Stimulated activated CD8-positive, alpha-beta memory T cell treated with anti-CD3 and anti-CD28 coated beads, Interleukin-12 subunit alpha, Interleukin-12 subunit beta, amount 100 ng/mL, for 24 hours (primary cell): ENCODE measurements around the gene XRCC2.
"Not testable (repeated sequence)": the region's sequence is repeated elsewhere in the genome, so short reads cannot be mapped to it uniquely, and the experiment has no call there.

ENCODE experiments used
- DNase-seq: peaks from one replicate; pipeline ENCODE4 v3.0.0-alpha.2; 2020; ENCODE audit errors: extremely low read depth

XRCC2 gene

GRCh38 chr7:152675759-152676636, at the start of gene XRCC2:
Gene XRCC2, minus strand, starts transcription at chr7:152676141. Its CDS starts 62 bp downstream, at chr7:152676079.
- DNase-seq, result peak; percentile 85

DNA sequence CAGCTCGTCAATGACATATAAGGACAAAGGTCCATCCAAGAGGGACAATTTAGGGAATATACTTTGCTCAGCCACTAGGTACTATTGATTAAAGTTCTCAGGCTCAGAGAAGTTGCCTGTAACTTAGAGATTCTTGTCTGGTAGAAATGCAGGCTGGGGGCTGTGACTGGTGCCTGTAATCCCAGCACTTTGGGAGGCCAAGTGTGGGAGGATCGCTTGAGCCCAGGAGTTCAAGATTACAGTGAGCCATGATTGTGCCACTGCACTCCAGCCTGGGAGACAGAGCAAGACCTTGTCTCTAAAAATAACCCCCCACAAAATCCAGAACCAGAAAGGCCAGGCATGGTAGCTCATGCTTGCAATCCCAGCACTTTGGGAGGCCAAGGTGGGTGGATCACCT, 47.4 kb upstream of the XRCC2 start:
- DNase-seq, result no peak

DNA sequence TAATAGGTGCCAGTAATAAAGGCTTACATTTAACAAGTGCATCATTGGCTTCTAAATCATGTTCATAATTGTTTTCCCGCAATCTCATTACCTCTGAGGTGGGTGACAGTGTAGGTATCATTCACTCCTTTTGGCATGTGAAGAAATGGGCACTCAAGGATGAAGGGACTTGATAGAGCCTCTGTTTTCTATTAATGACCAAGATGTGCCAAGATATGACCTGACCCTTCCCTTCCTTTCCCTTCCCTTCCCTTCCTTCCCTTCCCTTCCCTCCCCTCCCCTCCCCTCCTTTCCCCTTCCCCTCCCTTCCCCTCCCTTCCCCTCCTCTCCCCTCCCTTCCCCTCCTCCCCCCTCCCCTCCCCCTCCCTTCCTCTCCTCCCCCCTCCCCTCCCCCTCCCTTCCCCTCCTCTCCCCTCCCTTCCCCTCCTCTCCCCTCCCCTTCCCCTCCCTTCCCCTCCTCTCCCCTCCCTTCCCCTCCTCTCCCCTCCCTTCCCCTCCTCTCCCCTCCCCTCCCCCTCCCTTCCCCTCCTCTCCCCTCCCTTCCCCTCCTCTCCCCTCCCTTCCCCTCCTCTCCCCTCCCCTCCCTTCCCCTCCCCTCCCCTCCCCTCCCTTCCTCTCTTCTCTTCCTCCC, 36.6 kb upstream of the XRCC2 start:
- DNase-seq, result not testable (repeated sequence)

GRCh38 chr7:152711444-152711944, 35.6 kb upstream of the XRCC2 start:
- no peak for DNase-seq

- DNase-seq, result no peak
These were observed 34.2 kb upstream of the XRCC2 start for GRCh38 chr7:152710153-152710442.

- DNase-seq, result no peak
These were observed 33.6 kb upstream of the XRCC2 start for GRCh38 chr7:152709287-152710152.

GRCh38 chr7:152704796-152705384, 28.9 kb upstream of the XRCC2 start:
- DNase-seq, result no peak

DNA sequence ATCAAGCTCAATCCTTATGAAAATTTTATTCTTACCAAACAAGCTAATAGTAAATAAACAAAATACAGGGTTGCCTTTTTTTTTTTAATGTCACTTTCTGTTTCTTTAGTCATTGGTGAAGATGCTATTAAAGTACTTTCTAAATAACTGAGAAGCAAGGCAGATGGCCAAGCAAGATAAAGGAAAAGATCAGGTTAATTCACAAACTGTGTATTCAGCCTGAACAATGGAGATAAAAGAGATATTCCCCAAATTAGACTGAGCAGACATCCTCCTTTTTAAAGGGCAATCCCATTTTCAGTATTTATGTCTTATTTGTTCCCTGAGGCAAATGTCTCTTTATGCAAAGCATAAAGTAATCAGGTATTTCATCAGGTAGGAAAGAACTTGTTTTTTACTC, 23.1 kb upstream of the XRCC2 start:
- no peak for DNase-seq

DNA sequence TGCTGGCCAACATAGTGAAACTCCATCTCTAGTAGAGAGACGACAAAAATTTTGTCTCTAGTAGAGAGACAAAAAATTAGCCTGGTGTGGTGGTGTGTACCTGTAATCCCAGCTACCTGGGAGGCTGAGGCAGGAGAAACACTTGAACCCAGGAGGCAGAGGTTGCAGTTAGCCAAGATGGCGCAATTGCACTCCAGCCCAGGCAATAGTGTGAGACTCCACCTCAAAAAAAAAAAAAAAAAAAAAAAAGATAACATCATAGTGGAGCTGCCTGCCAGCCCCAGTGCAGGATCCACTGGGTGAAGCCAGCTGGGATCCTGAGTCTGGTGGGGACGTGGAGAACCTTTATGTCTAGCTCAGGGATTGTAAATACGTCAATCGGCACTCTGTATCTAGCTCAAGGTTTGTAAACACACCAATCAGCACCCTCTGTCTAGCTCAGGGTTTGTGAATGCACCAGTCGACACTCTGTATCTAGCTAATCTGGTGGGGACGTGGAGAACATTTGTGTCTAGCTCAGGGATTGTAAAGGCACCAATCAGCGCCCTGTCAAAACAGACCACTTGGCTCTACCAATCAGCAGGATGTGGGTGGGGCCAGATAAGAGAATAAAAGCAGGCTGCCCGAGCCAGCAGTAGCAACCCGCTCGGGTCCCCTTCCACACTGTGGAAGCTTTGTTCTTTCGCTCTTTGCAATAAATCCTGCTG, 21.5 kb upstream of the XRCC2 start:
- DNase-seq, result not testable (repeated sequence)

DNA sequence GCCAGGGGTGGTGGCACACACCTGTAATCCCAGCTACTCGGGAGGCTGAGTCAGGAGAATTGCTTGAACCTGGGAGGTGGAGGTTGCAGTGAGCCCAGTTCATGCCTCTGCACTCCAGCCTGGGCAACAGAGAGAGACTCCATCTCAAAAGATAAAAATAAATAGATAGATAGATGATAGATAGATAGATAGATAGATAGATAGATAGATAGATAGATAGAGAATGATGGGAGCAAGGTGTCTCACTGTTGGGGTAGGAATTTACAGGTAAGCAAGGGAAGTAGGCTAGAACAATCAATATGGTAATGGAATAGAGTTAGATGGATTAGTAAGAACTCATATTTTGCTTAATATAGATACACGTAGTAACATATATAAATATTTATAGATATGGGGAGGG, 16.3 kb upstream of the XRCC2 start:
- not testable (repeated sequence) for DNase-seq

DNA sequence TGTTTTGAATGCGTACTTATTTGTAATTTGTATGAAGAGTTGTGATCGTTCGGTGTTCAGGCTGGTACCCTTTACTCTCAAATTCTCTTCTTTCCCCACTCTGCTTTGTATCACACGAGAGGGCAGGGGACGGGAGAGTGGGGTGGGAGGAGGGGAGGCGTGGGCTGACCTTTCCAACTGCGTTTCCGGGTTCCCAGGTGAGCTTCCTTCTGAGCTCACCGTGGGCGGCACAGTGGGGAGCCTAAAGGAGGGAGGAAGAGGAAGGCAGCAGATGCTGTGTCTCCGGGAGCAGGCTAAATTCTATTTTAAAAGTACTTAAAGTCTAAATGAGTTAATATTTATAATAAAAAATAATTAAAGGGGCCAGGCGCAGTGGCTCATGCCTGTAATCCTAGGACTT, 7.4 kb upstream of the XRCC2 start:
- DNase-seq, result no peak

DNA sequence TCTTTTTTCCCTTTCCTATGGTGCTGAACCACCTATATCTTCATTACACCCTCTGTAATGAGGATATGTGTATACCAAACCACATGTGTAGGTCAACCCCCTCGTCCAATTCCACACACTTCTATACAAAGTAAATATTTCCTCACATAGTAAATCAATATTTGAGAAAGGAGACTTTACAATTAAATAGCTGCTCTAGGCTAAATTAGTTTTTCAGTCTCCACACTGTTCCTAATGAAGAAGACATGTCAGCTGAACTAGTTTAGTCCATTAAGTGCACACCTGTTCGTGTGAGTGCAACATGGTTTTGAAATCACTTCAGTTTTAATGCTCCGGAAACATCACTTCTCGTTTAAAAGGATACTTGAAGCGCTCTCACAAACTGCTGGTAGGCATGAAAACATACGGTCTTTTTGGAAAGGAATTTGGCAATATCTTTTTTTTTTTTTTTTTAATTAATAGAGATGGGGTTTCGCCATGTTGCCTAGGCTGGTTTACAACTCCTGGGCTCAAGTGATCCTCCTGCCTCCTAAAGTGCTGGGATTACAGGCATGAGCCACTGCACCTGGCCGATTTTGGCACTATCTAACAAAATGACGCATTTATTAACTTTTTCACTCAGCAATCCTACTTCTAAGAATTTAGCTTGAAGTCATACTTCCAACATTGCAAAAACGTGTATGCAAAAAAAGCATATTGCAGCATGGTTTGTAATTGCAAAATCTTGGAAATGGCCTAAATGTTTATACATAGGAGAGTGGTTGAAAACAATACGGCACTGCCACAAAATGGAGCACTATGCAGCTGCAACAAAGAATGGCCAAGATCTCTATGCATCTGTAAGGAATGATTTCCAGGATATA, 2.1 kb upstream of the XRCC2 start:
- no peak for DNase-seq

GRCh38 chr7:152674860-152675758, 832 bp downstream of the XRCC2 start:
- DNase-seq, result no peak

GRCh38 chr7:152673897-152674296, 2.0 kb downstream of the XRCC2 start:
- no peak for DNase-seq

DNA sequence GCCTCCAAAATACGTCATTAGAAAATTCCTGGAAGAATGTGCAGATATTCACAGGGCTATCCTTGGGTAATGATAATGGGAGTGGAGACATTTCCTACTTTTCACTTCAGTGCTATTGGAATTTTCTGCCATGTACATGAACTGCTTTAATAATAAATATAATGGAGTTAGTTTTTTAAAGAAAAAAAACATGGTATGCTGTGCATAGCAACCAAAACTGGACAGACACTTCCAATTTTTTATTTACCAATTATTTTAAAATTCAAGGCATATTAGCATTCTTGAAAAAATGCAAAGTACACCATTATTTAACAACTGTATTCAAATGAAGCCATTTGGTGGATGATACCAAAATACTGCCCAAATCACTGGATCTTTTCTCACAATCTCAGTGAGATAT, 3.3 kb downstream of the XRCC2 start:
- DNase-seq, result no peak

DNA sequence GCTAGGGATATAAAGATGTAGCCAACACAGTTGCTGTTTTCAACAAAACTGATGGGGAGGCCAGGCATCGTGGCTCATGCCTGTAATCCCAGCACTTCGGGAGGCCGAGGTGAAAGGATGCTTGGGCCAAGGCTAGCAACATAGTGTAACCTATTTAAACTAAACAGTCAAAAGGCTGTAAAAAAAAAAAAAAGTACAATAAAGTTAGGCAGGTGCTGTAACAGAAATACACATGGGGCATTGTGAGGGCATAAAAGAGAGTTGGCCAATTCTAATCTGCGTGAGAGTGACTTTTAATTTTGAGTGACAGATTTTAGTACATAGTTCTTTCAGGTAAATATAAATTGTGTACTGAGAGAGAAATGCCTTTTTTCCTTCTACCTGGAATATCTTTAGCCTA, 6.2 kb downstream of the XRCC2 start:
- DNase-seq, result no peak

DNA sequence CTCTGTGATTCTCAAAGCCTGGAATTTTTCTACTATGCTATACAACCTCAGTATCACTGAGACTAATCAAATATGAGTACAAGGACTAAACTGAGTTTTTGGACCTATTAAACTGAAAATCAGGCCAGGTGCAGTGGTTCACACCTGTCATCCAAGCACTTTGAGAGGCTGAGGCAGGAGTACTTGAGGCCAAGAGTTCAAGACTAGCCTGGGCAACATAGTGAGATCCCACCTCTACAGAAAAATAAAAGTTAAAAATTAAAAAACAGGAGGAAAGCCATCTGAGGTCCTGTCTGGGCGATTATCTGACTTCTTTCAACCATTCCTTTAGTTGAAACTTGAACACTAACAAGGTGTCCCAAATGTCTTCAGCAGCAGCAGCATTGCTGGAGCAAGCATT, 7.0 kb downstream of the XRCC2 start:
- DNase-seq, result no peak

DNA sequence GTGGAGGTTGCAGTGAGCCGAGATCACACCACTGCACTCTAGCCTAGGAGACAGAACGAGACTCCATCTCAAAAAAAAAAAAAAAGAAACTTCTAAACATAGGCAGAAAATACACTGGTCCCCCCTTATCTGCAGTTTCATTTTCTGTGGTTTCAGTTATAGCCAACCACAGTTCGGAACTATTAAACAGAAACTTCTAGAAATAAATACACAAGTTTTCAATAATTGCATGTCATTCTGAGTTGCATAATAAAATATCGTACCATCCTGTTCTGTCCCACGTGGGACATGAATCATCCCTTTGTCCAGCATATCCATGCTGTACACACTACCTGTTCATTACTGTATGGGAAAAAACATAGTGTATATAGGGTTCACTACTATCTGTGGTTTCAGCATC, 8.0 kb downstream of the XRCC2 start:
- DNase-seq, result no peak

DNA sequence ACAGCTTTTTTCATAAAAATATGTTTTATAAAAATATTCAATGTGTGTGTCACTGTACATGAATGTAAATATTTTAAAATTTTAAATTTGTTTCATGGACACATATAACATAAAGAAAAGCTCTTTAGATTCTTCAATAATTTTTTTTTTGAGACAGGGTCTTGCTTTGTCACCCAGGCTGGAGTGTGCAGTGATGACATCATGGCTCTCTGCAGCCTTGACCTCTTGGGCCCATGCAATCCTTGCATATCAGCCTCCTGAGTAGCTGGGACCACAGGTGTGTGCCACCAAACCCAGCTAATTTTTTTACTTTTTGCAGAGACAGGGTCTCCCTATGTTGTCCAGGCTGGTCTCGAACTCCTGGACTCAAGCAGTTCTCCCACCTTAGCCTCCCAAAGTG, 9.9 kb downstream of the XRCC2 start:
- DNase-seq, result no peak
